SKM-1 treated with dmso at 0.1 percent for 144 hours (cell line): ENCODE data around the gene TNFRSF25.
"Not testable (repeated sequence)": the region's sequence is repeated elsewhere in the genome, so short reads cannot be mapped to it uniquely, and the experiment has no call there.

ENCODE experiments used
- DNase-seq: peaks from one replicate; lab custom pipeline; 2025; ENCODE audit not compliant: unreplicated experiment; lab: John Stamatoyannopoulos, UW

Gene TNFRSF25

DNA sequence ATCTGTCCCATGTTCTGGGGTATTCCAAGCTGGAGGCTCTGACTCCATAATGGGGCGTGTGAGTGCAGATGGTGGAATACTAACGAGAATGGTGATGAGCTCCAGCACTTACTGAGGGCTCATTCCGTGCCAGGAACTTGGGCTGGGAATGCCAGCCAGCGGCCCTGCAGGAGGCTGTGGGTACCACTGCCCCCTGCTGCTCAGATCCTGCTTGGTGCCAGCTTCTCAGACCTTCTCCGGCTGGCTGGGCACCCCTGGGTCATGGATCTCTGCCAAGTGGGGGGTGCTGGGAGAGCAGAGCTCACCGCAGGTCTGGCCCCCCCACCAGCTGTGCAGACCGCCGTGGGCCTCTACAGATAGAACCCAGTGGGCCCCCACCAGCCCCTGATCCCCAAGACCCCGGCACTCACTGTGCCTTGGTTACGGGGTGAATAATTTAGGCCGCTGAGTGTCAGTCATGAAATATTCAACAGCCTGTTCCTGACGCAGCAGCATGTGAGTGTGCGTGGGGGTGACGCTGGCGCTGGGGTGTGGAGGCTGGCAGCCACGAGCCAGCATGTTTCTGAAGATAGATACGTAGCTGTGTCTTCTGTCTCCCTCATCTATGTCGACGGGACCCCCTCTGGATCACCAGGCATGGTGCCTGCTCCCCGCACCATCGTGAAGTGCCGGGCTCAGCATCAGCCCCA lies 28.8 kb downstream of the TNFRSF25 start:
- DNase-seq, result not testable (repeated sequence)

DNA sequence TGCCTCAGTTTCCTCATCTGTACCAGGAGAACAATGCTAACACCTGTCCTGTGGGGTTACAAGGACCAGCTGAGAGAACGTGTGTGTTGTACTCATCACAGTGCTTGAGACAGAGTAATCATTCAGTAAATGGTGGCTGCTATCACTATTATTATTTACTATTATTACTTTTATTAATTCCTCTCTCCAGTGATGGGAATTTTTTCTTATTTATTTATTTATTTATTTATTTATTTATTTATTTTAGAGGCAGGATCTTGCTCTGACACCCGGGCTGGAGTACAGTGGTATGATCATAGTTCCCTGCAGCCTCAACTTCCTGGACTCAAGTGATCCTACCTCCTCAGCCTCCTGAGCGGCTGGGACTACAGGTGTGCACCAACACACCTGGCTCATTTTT lies 29.7 kb downstream of the TNFRSF25 start:
- DNase-seq, result not testable (repeated sequence)

- DNase-seq, result no peak
Observed at GRCh38 chr1:6435547-6435946, 30.4 kb downstream of the TNFRSF25 start.

GRCh38 chr1:6435129-6435528 lies 30.8 kb downstream of the TNFRSF25 start:
- DNase-seq, result no peak

DNA sequence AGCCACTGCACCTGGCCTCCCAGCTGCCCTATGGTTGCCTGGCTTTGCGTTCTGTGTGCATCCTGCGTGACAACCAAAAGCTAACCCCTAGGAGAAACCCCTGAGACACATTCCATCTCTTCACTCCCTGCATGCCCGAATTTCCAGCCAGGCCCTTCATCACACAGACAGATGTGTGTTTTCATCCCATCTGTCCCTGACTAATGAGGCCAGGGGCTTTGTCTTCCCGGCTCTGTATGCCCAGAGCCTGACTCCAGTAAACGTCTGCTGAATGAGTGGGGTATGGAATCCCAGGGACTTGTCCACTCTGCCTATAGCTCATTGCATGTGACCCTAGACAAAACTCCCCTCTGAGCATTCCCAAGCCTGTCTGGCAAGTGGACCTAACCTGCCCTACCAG lies 31.8 kb downstream of the TNFRSF25 start:
- DNase-seq, result no peak

DNA sequence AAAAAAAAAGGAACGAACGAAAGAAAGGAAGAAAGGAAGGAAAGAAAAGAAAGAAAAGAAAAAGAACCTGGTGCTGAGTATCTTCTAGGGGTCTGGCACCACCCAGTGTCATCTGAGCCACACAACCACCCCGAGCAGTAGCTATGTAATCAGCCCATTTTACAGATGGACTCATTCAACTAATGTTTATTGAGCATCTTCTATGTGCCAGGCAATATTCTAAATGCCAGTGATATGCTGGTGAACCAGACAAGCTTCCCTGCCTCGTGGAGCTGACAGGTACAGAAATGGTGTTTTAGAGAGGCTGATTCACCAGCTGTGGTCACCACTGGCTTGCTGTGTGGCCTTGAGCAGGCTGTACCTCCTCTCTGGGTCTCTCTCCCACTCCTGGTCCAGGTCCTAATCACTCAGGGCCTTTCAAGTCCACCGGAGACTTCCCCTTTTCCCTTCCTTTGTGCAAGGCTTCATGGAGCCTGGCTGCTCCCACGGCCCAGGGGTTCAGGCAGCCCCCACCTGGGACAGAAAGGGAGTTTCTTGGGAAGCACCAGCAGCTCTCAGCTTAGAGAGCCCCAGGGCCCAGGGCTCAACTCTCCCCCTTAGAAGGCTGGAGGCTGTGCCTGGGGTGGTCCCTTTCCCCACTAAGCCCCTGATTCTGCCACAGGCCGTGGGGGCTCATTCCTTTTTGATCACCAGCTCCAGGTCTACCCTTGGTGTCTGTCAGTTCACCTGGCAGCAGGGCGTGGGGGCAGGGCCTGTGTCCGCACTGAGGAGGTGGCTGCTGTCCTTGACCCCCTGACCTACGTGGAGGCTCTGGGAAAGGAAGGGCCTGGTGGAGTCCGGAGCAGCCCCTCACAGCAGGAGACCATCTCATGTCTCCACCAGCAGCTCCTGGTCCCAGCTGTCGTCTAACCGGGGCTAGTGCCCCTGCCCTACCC lies 34.1 kb downstream of the TNFRSF25 start:
- not testable (repeated sequence) for DNase-seq

GRCh38 chr1:6429660-6430411 lies 36.1 kb downstream of the TNFRSF25 start:
- not testable (repeated sequence) for DNase-seq

DNA sequence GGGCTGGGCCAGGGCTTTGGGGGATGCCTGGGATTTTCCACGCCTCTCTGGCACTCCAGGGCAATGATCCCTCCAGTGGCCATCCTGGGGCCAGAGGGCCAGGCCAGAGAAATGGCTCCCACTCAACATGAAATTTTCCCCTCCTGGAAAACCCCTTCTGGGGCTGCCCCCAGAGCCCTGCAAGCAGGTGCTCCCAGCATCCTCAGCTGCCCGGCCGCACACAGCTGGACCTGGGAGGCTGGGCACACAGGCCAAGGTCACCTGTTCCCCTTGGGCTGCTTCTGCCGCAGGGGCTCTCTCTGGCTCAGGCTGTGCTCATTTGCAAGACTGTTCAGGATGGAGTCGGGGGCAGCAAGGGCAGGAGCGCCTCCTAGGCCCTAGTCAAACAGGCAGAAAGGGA lies 37.5 kb downstream of the TNFRSF25 start:
- not testable (repeated sequence) for DNase-seq

DNA sequence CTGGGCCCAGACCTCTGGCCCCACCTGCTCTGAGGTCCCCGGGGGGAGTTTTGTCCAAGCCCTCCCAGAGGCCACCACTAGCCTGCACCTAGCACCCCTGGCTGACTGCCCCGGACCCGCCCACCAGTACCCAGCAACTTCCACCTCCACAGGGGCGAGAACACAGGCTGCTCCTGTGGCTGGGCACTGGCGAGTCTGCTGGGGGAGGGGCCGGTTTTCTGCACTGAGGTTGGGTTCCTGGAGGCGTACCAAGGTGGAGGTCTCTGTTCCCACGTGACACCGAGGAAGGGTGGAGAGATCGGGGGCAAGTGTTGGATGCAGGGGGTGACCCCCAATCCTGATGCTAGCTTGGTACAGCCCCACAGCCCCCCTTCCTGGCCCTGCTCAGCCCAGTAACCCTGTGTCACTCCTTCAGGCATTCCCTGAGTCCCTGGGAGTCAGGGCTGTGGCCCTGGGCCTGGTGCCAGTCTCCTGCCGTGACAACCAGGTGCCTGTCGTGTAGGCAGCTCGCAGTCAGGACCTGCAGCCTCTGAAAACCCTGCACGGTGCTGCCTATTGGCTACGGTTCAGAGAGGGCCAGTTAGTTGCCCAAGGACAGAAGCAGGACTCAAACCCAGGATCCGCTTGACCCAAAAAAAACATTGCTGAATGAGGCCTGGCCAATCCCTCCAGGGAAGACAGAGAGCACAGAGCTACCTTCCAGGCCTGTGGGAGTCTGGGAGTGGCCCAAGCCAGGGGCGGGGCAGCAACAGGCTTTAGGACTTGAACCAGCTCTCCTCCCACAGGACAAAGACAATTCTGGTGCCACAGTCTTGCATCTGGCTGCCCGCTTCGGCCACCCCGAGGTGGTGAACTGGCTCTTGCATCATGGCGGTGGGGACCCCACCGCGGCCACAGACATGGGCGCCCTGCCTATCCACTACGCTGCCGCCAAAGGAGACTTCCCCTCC lies 38.3 kb downstream of the TNFRSF25 start:
- DNase-seq, result no peak

GRCh38 chr1:6426972-6427350 lies 39.0 kb downstream of the TNFRSF25 start:
- no peak for DNase-seq

GRCh38 chr1:6426277-6426971 lies 39.5 kb downstream of the TNFRSF25 start:
- no peak for DNase-seq

GRCh38 chr1:6425658-6426057 lies 40.3 kb downstream of the TNFRSF25 start:
- no peak for DNase-seq

GRCh38 chr1:6424619-6425593 lies 41.1 kb downstream of the TNFRSF25 start, which contains the start of gene ESPN:
ESPN (plus strand) TSS chr1:6424776; CDS start chr1:6424956, 180 bp downstream.
- DNase-seq, result no peak

- DNase-seq, result no peak
Observed at GRCh38 chr1:6424000-6424565, 41.9 kb downstream of the TNFRSF25 start.

DNA sequence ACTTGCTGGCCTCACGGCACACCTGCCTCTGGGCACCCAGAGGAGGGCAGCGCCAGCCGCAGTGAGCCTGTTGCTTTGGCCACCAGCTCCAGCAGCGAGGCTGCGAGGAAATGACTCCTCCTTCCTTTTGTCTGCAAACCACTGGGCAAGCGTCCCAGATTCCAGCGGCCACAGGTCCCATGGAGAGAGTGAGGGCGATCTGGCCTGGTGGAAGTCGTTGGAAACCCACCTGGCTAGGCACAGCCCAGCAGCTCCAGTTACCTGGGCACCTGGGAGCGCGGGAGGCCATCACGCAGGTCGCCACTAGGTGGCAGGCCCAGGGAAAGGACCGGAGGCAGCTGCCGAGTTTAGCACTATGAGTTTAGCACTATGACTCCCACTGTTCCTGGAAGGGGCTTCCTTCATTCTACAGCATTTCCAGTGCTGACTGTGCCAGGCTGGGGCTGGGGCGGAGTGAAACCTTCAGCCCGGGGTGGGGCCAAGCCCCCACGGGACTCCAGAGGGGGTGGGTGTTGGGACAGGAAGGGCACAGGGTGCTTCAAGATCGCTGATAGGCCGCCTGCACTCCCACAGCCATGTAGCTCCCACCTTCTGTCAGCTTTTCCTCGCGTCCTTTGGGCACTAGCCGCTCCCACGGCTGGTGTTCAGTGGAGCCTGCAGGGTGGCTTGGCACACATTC lies 42.5 kb downstream of the TNFRSF25 start:
- DNase-seq, result peak; percentile 24

DNA sequence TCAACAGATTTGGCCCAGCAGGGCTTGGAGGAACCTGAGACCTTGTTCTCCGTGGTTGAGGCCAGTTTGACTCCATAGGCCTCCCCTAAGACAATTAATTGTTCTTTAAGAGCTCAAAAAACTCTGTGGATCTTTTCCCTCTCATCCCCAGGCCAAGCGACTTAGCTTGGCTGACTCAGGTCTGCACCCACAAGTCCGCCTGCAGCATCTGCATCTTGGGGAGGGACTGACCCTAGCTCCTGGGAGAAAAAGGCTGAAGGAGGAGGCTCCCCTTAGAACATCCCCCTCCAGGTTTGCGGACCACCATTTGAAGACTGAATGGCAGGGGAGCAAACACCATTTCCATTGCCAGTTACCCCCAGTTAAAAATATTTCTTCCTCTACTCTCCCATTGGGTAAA lies 44.7 kb downstream of the TNFRSF25 start:
- DNase-seq, result no peak

- DNase-seq, result no peak
Observed at GRCh38 chr1:6420454-6421042, 45.4 kb downstream of the TNFRSF25 start.
